HG03139 (cell line): ENCODE data around the gene TRPV5.

Source experiments
- ATAC-seq: cut with Tn5 transposase; IDR thresholded peaks from one replicate; pipeline ENCODE4 v1.9.1; 2021; ENCODE audit not compliant: unreplicated experiment

TRPV5 gene

DNA sequence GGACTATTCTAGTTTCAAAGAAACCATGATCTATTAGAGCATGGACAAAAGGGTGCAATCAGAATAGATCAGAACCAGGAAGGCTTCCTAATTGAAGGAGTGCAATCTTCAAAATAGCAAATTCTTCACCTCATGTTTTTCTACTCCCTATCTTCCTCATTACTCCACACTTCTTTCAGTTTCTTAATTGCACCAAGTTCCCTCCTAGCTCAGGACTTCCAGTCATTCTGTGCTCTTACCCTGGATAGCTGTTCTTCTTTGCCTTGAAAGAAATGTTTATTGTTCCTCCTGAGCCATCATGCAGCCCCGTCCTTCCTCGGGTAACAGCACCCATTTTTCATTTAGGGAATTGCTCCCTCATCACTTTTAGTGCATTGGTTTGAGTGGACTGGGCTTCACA, 23.1 kb downstream of the TRPV5 start:
- no peak for ATAC-seq

GRCh38 chr7:142910031-142910433, 23.5 kb downstream of the TRPV5 start:
- no peak for ATAC-seq

- no peak for ATAC-seq
These were observed 24.3 kb downstream of the TRPV5 start for GRCh38 chr7:142908921-142909890.

GRCh38 chr7:142908290-142908689, 25.3 kb downstream of the TRPV5 start:
- no peak for ATAC-seq

DNA sequence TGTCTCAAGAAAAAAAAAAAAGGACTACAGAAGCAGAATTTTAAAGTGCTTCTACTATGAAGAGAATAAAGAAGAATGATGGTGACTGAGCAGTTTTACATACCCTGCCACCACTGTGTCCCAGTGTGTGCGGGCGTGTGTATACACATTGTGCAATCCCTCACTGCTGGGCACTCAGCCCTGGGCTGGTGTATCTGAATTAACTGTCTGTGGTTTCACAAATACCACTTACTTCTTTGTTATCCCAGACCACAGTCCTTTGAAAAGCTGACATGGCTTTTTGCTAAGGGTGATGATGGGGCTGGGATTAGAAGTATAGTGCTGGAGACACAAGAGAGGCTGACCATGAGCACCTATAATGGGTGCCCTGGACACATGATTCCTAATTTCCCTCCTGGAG, 26.9 kb downstream of the TRPV5 start:
- ATAC-seq = no peak

- ATAC-seq = no peak
These were observed 27.8 kb downstream of the TRPV5 start for GRCh38 chr7:142905759-142906158.

- no peak for ATAC-seq
These were observed 29.4 kb downstream of the TRPV5 start for GRCh38 chr7:142904128-142904527.

- ATAC-seq = no peak
These were observed 31.9 kb downstream of the TRPV5 start for GRCh38 chr7:142901426-142902259.

DNA sequence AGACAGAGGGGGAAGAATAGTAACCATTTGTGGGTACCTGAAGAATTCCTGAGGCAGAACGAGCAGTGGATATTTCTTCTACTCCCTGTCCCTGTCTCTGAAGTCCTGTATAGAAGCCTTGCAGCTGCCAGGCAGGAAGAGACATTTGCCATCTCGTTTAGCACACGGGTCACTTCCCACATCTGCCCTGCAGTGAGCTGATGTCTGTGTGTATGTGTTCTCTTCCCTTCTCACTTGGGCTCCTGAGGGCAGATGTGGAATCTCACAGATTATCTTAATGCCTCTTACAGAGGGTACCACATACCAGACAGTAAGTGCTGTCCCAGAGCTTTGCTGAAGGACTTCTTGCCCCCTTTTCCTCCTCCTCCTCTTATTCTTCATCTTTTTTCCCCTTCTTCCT, 33.9 kb downstream of the TRPV5 start:
- ATAC-seq = no peak

- ATAC-seq = no peak
These were observed 35.0 kb downstream of the TRPV5 start for GRCh38 chr7:142898377-142899170.

DNA sequence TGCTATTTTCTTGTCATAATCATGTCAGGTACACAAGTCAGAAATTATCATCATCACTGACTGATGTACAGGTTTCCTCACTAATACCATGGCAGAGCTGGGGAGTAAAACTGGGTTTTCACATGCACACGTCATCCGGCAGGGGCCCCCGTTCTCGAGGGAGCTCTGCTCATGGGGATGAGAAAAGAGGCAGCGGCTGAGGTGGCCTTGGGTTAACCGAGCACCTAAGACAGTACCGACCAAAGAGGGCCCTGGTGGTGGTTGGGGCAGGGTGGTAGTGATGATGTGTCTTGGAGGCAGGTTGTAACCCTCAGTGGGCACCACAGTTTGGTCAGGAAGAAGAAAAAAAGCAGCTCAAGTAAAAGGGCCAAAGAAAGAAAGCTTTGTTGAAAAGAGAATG, 35.9 kb downstream of the TRPV5 start:
- ATAC-seq = no peak

DNA sequence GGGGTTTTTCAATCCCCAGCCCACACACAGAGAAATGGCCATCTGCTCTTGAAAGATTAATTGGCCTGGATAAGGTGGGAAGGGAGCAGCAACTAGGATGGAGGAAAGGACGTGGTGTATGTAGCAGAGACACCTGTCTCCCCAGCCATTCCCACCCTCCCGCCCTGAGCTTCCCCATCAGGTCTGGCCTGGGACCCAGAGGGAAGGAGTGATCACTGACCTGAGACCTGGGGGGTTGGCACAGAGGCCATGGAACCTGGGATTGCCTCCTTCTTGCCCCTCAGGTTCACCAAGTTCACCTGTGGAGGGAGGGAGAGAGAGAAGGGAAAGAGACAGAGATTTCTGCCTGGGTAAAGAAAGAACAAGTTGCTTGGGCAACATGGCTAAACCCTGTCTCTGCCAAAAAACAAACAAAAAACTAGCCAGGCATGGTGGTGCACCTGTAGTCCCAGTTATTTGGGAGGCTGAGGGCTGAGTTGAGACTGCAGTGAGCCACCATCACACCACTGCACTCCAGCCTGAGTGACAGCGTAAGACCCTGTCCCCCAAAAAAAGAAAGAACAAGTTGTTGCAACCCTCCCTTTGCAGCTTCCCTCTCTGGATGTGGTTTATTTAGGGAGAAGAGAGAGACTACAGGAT, 36.7 kb downstream of the TRPV5 start:
- no peak for ATAC-seq

GRCh38 chr7:142896151-142896550, 37.4 kb downstream of the TRPV5 start:
- no peak for ATAC-seq

- no peak for ATAC-seq
These were observed 38.5 kb downstream of the TRPV5 start for GRCh38 chr7:142894985-142895593.

DNA sequence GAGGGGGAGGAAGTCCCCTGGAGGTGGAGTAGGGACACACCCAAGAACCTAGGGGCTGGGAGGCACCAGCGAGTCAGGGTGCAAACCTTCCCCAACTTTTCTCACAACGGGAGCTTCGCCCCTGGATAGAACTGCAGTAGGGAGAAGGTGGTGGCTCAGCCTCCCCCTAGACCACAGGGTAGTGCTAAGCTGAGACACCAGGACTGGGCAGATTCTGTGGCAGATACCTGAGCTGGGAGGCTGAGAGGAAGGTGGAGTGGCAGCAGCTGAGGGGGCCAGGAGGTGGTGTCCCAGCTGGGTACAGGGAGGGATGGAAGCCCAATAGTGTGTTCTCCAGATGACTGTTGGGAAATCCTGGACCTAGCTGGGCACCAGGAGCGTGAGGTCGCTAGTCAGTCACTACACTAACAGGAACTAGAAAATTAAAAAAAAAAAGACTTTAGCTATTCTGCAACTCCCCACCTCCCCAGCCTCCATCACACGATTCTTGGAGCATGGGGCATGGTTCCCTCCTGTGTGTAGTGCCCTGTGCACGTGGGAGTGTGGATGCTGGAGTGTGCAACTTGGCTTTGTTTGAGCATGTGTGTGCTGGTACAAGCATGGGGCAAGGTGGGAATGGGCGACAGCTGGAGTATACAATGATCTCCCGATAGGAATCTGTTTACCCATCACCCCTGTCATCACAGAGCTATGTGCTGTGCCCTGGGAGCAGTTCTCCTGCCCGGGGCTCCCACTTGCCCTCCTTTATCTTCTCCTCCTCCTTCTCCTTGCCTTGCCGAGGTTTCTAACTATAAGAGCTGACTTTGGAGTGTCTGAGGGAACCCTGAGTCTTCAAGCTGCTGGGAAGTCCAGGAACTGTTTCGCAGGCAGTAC, 39.2 kb downstream of the TRPV5 start:
- ATAC-seq = no peak

DNA sequence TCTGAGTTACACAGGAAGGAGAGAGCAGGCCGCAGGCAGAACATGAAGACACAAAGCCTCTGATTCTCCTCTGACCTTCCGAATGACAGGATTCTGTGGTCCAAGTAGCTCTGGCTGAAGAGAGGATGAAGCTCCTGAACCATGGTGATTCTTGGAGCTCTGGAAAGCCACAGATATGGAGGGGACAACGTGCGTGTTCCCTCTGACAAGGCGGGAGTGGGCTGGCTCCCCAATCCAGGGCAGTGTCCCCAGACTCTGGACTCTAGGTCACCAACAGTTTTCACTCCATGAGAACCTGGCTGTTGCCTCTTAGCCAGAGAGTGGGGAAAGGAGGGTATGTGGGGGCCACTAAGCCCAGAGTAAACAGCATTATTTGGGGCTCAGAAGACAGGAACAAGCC, 40.6 kb downstream of the TRPV5 start:
- ATAC-seq = no peak

DNA sequence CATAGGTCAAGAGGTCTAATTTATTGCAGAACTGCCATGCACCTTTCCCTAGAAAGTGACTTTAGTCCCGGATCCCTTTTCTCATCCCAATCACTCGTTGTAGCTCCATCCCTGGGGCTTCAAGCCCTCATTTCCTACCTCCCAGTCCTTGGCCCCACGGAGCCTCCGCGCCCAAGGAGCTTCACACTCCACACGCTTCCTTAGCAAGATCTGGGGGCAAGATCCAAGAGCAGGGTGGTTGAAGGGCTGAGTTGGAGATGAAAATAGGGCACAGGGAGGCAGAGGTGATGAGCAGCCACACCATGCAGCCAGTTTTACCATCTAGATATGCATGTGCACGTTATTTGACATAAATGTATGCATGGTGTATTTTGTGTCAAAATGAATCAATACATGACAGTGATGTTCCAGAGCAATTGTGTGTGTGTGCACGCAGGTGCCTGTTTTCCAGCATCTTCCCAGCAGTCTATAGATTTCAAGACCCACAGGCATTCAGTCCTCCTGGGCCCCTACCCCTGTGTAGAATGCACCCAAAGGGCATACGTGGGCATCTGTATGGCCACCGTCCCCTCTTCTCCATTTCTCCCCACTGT, 42.0 kb downstream of the TRPV5 start:
- no peak for ATAC-seq

- ATAC-seq = no peak
These were observed 42.6 kb downstream of the TRPV5 start for GRCh38 chr7:142890874-142891485.
